CMK (cell line): Measurements from ENCODE around the gene ATP6V0B.

Source experiments
- DNase-seq: peaks from one replicate; pipeline ENCODE4 v3.0.0-alpha.2; 2010; ENCODE audit warnings: low read depth

ATP6V0B gene

GRCh38 chr1:43946236-43947060 is 28.3 kb upstream of the ATP6V0B start, which contains the start of gene IPO13:
Gene IPO13, plus strand, starts transcription at chr1:43946950. Its CDS starts 651 bp downstream, at chr1:43947601.
- peak; percentile 96 for DNase-seq

GRCh38 chr1:43947061-43947873 is 27.5 kb upstream of the ATP6V0B start:
- no peak for DNase-seq

- DNase-seq: no peak
Observed at GRCh38 chr1:43947874-43948437, 26.8 kb upstream of the ATP6V0B start.

GRCh38 chr1:43949678-43950077 is 25.1 kb upstream of the ATP6V0B start:
- DNase-seq: no peak

- no peak for DNase-seq
Observed at GRCh38 chr1:43951021-43951985, 23.5 kb upstream of the ATP6V0B start.

GRCh38 chr1:43952731-43953346 is 21.9 kb upstream of the ATP6V0B start:
- no peak for DNase-seq

GRCh38 chr1:43953361-43953760 is 21.4 kb upstream of the ATP6V0B start:
- no peak for DNase-seq

GRCh38 chr1:43954036-43954435 is 20.7 kb upstream of the ATP6V0B start:
- no peak for DNase-seq

- DNase-seq: no peak
Observed at GRCh38 chr1:43956234-43956633, 18.5 kb upstream of the ATP6V0B start.

GRCh38 chr1:43957407-43958040 is 17.2 kb upstream of the ATP6V0B start:
- DNase-seq: no peak

GRCh38 chr1:43958351-43959255 is 16.2 kb upstream of the ATP6V0B start:
- peak; percentile 60 for DNase-seq

- no peak for DNase-seq
Observed at GRCh38 chr1:43960798-43961197, 14.0 kb upstream of the ATP6V0B start.

GRCh38 chr1:43961692-43962091 is 13.1 kb upstream of the ATP6V0B start:
- DNase-seq: no peak

GRCh38 chr1:43962324-43962723 is 12.4 kb upstream of the ATP6V0B start:
- no peak for DNase-seq

GRCh38 chr1:43963006-43963405 is 11.8 kb upstream of the ATP6V0B start:
- DNase-seq: no peak

GRCh38 chr1:43963890-43964289 is 10.9 kb upstream of the ATP6V0B start:
- DNase-seq: no peak

- DNase-seq: no peak
Observed at GRCh38 chr1:43965316-43965715, 9.4 kb upstream of the ATP6V0B start.

- DNase-seq: no peak
Observed at GRCh38 chr1:43968348-43968948, 6.3 kb upstream of the ATP6V0B start.

GRCh38 chr1:43969416-43969745 is 5.4 kb upstream of the ATP6V0B start:
- no peak for DNase-seq
